BLaER1 (cell line): ENCODE results near the gene PRDX5.
"Not testable (repeated sequence)": the region's sequence is repeated elsewhere in the genome, so short reads cannot be mapped to it uniquely, and the experiment has no call there.

Source experiments
- H3K27ac ChIP-seq: shearing (Covaris generic); formaldehyde crosslinking; 2 replicates; pipeline ENCODE4 v1.8.1; 2022
- H3K27me3 ChIP-seq: shearing (Covaris generic); formaldehyde crosslinking; 2 replicates; pipeline ENCODE4 v1.8.1; 2022
- H3K36me3 ChIP-seq: shearing (Covaris generic); formaldehyde crosslinking; 2 replicates; pipeline ENCODE4 v1.8.1; 2022
- H3K4me1 ChIP-seq: shearing (Covaris generic); formaldehyde crosslinking; 2 replicates; pipeline ENCODE4 v1.8.1; 2022
- H3K4me2 ChIP-seq: shearing (Covaris generic); formaldehyde crosslinking; 2 replicates; pipeline ENCODE4 v1.8.1; 2022
- H3K4me3 ChIP-seq: shearing (Covaris generic); formaldehyde crosslinking; 2 replicates; pipeline ENCODE4 v1.8.1; 2022
- H3K9ac ChIP-seq: shearing (Covaris generic); formaldehyde crosslinking; 2 replicates; pipeline ENCODE4 v1.8.1; 2022
- H3K9me3 ChIP-seq: shearing (Covaris generic); formaldehyde crosslinking; 2 replicates; pipeline ENCODE4 v1.8.1; 2022
- H4K20me1 ChIP-seq: shearing (Covaris generic); formaldehyde crosslinking; 2 replicates; pipeline ENCODE4 v1.8.1; 2022
- Cebpa-rat ChIP-seq: shearing (Covaris generic); IDR thresholded peaks from 2 replicates; pipeline ENCODE4 v1.8.1; 2022

The PRDX5 gene

GRCh38 chr11:64316672-64317324, 1.1 kb upstream of the PRDX5 start:
- Histone ChIP-seq H3K27me3 (no peaks in the 10 kb centered on the region), H3K4me1 (peaks cover 25% of the 10 kb centered on the region), H3K4me3 (peak overlapping the region; percentile 95), H3K4me2 (peak overlapping the region; percentile 97), H3K27ac (peak overlapping the region; percentile 95), H3K9ac (peak overlapping the region; percentile 84), H3K36me3 (peaks cover 62% of the 10 kb centered on the region), H3K9me3 (no peaks in the 10 kb centered on the region), H4K20me1 (peaks cover 36% of the 10 kb centered on the region)
- TF ChIP-seq Cebpa-rat = no peak

- H3K36me3 ChIP-seq = peaks cover 65% of the 10 kb centered on the region
Observed at GRCh38 chr11:64317325-64317960, 478 bp upstream of the PRDX5 start, which contains the start of gene TRMT112. Gene TRMT112, minus strand, starts transcription at chr11:64317559. Its CDS starts 33 bp downstream, at chr11:64317526.

GRCh38 chr11:64318766-64319761, 1.1 kb downstream of the PRDX5 start:
- Histone ChIP-seq H3K9ac (peak overlapping the region; percentile 84; the same call in 1 of the 2 replicates), H3K4me1 (peaks cover 45% of the 10 kb centered on the region), H3K36me3 (peaks cover 56% of the 10 kb centered on the region), H3K27ac (peak overlapping the region; percentile 95), H3K27me3 (no peaks in the 10 kb centered on the region), H3K4me2 (peak overlapping the region; percentile 97), H4K20me1 (peaks cover 18% of the 10 kb centered on the region; the same call in 1 of the 2 replicates), H3K9me3 (no peaks in the 10 kb centered on the region), H3K4me3 (peak overlapping the region; percentile 95)
- 0 out of 2 replicates have a peak, but pooled peaks have one; percentile 21 for TF ChIP-seq Cebpa-rat

More at GRCh38 chr11:64317325-64317960, 478 bp upstream of the PRDX5 start, which contains the start of gene TRMT112:
- Histone ChIP-seq H3K27me3 (no peaks in the 10 kb centered on the region), H3K4me2 (peak within 1 kb of the TSS; percentile 97), H3K4me1 (peaks cover 29% of the 10 kb centered on the region), H4K20me1 (peaks cover 34% of the 10 kb centered on the region), H3K9me3 (no peaks in the 10 kb centered on the region), H3K27ac (peak within 1 kb of the TSS; percentile 95), H3K9ac (peak within 1 kb of the TSS; percentile 84), H3K4me3 (peak within 1 kb of the TSS; percentile 95)
- TF ChIP-seq Cebpa-rat = no peak

- Histone ChIP-seq H3K4me3 (no peak overlapping the region), H3K36me3 (peaks cover 41% of the 10 kb centered on the region), H3K4me1 (peaks cover 45% of the 10 kb centered on the region), H3K27ac (no peak overlapping the region), H3K27me3 (no peaks in the 10 kb centered on the region), H3K9ac (no peak overlapping the region), H3K4me2 (no peak overlapping the region), H4K20me1 (peaks cover 11% of the 10 kb centered on the region; the same call in 1 of the 2 replicates), H3K9me3 (no peaks in the 10 kb centered on the region)
- no peak for TF ChIP-seq Cebpa-rat
Observed at GRCh38 chr11:64320556-64320955, 2.6 kb downstream of the PRDX5 start.

GRCh38 chr11:64321026-64321425, 3.1 kb downstream of the PRDX5 start:
- Histone ChIP-seq H3K4me1 (peaks cover 42% of the 10 kb centered on the region), H3K9ac (no peak overlapping the region), H3K4me3 (no peak overlapping the region), H4K20me1 (peaks cover 9% of the 10 kb centered on the region; the same call in 1 of the 2 replicates), H3K27me3 (no peaks in the 10 kb centered on the region), H3K4me2 (no peak overlapping the region), H3K27ac (no peak overlapping the region), H3K36me3 (peaks cover 36% of the 10 kb centered on the region), H3K9me3 (no peaks in the 10 kb centered on the region)
- no peak for TF ChIP-seq Cebpa-rat

GRCh38 chr11:64321533-64321932, 3.6 kb downstream of the PRDX5 start:
- no peak for TF ChIP-seq Cebpa-rat
- H3K4me3 ChIP-seq = no peak overlapping the region
- H3K9ac ChIP-seq = no peak overlapping the region
- no peaks in the 10 kb centered on the region for H3K27me3 ChIP-seq
- H4K20me1 ChIP-seq = peaks cover 4% of the 10 kb centered on the region; the same call in 1 of the 2 replicates
- H3K27ac ChIP-seq = no peak overlapping the region
- peaks cover 32% of the 10 kb centered on the region for H3K36me3 ChIP-seq
- H3K4me1 ChIP-seq = peaks cover 37% of the 10 kb centered on the region
- H3K9me3 ChIP-seq = no peaks in the 10 kb centered on the region
- no peak overlapping the region for H3K4me2 ChIP-seq

- Histone ChIP-seq H3K4me2 (peak overlapping the region; percentile 39), H3K9ac (0 out of 2 replicates have a peak overlapping the region, but pooled peaks have one; percentile 22), H4K20me1 (no peaks in the 10 kb centered on the region), H3K27ac (0 out of 2 replicates have a peak overlapping the region, but pooled peaks have one; percentile 9), H3K4me3 (no peak overlapping the region), H3K9me3 (no peaks in the 10 kb centered on the region), H3K27me3 (no peaks in the 10 kb centered on the region), H3K4me1 (peaks cover 35% of the 10 kb centered on the region), H3K36me3 (peaks cover 32% of the 10 kb centered on the region)
- no peak for TF ChIP-seq Cebpa-rat
Observed at GRCh38 chr11:64322925-64323260, 5.0 kb downstream of the PRDX5 start.

- Histone ChIP-seq H3K4me1 (peaks cover 35% of the 10 kb centered on the region), H3K27ac (peak overlapping the region; percentile 46; the same call in 1 of the 2 replicates), H3K4me3 (no peak overlapping the region), H3K9me3 (no peaks in the 10 kb centered on the region), H3K9ac (0 out of 2 replicates have a peak overlapping the region, but pooled peaks have one; percentile 22), H3K36me3 (peaks cover 32% of the 10 kb centered on the region), H3K4me2 (peak overlapping the region; percentile 39), H3K27me3 (no peaks in the 10 kb centered on the region), H4K20me1 (no peaks in the 10 kb centered on the region)
- TF ChIP-seq Cebpa-rat = no peak
Observed at GRCh38 chr11:64323373-64323772, 5.5 kb downstream of the PRDX5 start.

GRCh38 chr11:64323984-64324383, 6.1 kb downstream of the PRDX5 start:
- Histone ChIP-seq H3K36me3 (peaks cover 32% of the 10 kb centered on the region), H3K4me1 (peaks cover 32% of the 10 kb centered on the region)
- not testable (repeated sequence) for H3K27ac ChIP-seq, H3K27me3 ChIP-seq, H4K20me1 ChIP-seq, H3K9me3 ChIP-seq, H3K4me2 ChIP-seq, H3K4me3 ChIP-seq, H3K9ac ChIP-seq
